Stimulated activated CD4-positive, alpha-beta T cell treated with anti-CD3 and anti-CD28 coated beads, Interleukin-1b, Interleukin-23, amount 100 ng/mL, for 4 hours (primary cell): ENCODE results near the gene VBP1.
"Not testable (repeated sequence)": the region's sequence is repeated elsewhere in the genome, so short reads cannot be mapped to it uniquely, and the experiment has no call there.

Source experiments
- DNase-seq, 2 donors: peaks; one replicate each; pipeline ENCODE4 v3.0.0-alpha.2; 2020; ENCODE audit warnings: low read depth in 2 of 2

Gene VBP1, protein sequence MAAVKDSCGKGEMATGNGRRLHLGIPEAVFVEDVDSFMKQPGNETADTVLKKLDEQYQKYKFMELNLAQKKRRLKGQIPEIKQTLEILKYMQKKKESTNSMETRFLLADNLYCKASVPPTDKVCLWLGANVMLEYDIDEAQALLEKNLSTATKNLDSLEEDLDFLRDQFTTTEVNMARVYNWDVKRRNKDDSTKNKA

DNA sequence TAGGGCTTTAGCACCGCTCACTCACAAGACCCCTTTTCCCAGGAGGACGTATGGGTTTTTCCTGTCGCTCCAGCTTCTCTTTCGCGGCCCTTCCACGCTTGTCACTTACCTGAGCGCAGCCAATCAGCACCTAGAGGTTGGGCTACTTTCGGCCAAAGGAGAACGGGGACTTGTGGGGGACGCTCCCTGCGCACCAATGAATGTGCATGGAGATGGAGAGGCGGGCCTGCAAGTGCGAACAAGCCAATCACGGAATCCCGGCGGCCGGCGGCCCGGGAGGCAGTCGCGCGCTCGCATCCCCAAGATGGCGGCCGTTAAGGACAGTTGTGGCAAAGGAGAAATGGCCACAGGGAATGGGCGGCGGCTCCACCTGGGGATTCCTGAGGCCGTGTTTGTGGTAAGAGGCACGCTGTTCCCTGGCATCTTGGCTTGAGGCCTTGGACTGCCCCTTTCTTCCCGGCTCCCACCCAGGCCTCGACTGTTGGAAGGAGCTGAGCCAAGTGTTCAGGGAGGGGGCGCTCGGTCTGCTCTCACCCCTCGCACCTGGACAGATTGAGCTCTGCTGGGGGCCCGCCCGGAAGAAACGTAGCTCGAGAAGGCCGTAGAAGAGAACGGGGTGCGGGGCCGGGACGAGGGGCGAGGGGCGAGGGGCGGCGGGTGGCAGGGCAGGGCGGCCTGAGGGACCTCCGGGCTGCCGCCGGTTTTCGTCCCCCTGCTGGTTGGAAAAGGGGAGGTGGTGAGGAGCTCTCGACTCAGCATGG lies at the start of gene VBP1:
TSS of gene VBP1 (plus strand) at position 282 of the 761 bp plus-strand sequence. CDS start at position 305, 23 bp downstream.
- DNase-seq = peak; percentile 71 to 73

DNA sequence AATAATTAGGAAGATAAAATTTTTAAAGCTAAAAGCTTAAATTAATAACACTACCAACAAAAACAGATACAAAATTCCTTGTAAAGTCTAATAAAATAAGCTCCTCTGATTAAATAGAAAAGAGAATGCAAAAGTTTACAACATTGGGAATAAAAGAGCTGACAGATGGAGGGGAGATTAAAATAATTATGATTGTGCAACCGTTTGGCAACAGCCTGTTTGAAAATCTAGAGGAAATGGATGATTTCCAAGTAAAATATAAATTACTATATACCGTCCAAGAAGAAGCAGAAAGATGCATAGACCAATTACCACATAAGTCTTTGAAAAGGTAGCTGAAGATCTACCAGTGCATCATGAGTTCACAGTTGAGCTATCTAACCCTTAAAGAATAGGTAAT lies 46.4 kb upstream of the VBP1 start:
- DNase-seq = no peak

DNA sequence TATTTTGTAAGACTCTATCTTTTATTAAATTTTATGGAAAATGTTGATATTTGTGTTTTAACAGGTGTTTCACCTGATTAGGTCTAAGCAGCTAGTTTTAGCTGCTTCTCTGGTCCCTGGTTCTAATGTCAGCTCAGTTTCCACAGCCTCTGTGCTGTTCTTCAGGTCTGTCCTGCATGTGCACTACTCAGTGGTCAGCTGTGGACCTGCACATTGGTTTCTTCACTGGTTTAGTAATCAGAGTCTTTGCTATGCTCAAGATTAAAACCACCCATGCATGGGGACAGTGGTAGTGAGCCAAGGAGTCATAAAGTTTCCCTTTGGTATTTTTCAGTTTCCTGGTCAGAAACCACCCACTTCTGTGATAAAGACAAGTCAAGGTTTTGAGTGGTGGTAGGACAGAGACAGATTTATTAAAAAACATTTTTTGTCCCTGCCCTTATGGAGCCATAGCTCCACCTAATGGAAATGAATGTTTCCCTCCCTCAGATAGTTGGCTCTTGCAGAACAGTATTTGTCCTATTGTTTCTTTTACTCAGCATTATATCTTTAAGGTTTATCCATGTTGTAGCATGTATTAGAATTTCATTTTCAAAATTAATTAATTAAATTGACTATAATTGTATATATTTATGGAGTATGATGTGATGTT lies 36.8 kb upstream of the VBP1 start:
- no peak for DNase-seq

DNA sequence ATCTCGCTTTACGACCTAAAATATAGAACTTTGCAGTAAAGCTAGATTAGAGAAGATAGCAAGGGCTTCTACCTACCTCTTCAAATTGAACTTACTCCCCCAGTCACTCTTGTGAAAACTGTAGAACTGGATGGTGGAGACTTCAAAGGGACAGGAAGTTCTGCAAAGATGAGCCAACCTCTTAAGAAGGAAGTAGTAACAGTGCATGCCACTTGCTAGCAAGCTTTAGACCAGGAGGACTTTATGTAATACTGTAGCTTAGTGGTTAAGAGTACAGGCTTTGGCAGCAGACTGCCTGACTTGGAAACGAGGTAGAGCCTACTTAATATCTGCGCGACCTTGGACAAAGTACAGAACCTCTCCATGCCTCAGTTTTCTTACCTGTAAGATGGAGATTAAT lies 27.5 kb upstream of the VBP1 start:
- peak in 1 of 2 donors; percentile 1 for DNase-seq

DNA sequence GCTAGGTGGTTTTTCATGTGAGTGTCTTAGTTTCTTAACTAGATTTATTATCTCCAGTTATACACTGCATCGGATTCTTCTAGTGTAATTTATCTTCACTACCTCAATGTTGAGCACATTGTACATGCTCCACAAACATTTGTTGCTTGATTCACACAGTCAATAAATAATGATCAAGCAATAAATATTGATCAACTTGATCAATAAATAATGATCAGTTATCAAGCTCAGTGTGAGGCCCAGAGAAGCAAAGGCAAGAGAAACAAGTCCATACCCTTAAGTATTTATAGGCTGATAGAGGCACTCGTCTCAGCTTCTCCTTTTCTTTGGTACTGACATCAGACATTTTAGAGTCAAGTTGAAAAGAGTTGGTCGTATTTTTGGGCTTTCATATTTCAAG lies 5.1 kb upstream of the VBP1 start:
- DNase-seq = no peak

DNA sequence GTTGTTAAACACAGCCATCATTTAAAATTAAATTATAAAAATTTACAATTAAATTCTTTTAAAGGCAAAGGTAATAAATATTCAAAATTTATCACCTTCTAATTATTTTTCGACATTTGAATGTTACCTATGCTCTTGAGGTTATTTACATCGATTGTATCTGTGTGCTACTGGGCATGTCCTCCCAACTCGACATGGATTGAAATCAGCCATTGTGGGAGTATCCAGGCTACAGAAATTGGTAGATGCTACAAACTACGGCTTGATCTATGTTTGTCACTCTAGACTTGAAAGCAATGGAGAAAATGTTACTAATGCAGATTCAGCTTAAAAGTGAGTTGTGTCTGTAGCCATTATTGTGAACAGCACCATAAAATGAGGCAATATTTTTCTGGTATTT lies 2.5 kb upstream of the VBP1 start:
- no peak for DNase-seq

DNA sequence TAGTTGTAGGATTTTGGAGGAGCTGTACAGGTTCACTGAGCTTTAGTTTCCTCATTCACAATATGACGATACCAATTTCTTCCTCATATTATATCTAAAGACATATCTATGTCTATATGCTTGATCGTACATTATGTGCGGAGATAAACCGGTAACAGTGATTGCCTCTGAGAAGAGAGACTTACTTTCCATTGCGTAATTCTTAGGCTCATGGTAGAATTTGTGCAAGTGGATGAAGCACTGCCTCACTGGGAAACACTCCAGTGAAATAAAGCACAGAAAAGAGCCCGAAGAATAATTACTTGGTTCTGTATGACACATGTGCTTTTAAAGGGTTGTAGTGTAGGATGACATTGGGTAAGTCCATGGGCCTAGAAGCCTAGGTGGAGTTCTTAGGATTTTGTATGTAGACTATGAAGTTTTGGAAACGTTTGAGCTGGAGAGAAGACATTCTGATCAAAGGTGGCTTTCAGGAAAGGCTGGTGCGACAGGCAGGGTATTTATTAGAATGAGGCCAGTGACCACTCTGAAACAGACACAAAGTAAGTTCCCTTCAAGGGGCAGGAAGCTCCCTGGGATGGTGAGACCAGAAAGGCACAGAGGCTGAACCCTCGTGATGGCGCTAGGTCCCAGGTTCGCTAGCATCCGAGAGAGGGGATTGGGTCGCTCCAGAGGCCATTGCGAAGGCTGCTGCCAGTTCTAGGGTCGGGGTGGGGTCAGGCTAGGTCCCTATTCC lies 649 bp upstream of the VBP1 start:
- DNase-seq = no peak

DNA sequence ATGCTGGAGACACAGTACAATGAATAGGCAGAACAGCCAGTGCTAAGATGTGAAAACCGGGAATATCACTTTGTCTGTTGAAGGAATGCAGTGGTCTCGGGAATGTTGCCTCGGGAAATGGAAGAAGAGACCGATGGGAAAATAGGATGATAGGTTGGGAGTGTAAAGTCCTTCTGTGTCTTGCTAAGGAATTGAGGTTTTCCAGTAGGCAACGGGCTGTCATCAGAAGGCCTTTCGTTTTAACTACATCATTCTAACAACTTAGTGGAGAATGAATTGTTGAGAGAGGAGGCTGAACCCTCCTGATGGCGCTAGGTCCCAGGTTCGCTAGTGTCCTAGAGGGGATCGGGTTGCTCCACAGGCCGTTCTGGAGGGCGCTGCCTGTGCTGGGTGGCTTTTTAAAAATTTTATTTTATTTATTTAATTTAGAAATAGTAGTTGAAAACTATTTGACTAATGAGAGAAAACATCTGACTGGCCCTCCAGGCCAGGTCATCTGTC lies 730 bp downstream of the VBP1 start:
- DNase-seq = no peak

DNA sequence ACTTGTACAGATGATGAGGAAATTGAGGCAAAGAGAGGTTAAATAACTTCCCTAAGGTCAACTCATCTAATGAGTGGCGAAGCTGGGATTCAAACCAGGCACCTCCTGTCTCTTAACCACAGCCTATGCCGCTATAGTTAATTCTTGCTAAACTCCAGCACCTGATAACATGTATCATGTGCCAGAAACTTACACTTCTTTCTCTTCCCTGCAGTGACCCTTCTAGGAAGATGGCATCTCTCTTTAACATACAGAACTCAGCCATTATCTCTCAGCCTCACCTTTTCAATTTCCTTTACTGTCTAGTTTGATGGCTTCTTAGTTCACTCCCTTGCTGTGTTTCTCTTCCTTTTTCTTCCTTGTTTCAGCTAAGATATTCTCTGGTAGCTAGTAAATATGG lies 2.5 kb downstream of the VBP1 start:
- no peak for DNase-seq

DNA sequence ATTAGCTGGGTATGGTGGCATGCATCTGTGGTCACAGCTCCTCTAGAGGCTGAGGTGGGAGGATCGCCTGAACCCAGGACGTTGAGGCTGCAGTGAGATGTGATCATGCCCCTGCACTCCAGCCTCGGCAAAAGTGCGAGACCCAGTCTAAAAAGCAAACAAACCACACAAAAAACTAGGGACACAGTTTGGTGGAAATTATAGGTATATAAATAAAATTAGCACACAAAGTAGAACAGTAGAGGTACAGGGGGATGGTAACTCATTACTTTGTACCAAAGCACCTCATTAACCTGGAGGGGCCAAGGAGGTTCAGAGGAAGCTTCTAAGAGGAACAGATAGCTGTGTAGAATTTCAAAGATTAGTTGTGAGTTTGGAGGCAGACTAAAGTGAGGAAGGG lies 5.1 kb downstream of the VBP1 start:
- DNase-seq = no peak

DNA sequence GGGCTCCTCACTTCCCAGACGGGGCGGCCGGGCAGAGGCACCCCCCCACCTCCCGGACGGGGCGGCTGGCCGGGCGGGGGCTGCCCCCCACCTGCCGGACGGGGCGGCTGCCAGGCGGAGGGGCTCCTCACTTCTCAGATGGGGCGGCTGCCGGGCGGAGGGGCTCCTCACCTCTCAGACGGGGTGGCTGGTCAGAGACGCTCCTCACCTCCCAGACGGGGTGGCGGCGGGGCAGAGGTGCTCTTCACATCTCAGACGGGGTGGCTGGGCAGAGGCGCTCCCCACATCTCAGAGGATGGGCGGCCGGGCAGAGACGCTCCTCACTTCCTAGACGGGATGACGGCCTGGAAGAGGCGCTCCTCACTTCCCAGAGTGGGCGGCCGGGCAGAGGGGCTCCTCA lies 7.5 kb downstream of the VBP1 start:
- not testable (repeated sequence) for DNase-seq

DNA sequence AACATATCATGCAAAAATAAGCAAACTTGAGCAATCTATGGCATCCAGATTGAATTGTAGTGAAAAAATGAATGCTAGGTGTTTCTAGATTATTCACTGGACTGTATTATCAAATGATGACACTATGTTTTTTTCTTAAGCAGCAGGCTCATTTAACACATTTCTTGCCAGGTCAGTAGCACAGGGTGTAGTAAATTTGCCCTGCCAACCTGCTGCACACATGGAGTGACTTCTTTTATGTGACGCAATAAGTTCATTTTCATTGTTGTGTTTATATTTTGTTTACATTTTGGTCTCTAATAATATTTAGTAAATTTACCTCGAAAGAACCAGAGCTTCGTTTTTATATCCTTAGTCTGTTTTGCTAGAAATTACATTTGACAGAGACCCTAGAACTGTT lies 9.5 kb downstream of the VBP1 start:
- no peak for DNase-seq

DNA sequence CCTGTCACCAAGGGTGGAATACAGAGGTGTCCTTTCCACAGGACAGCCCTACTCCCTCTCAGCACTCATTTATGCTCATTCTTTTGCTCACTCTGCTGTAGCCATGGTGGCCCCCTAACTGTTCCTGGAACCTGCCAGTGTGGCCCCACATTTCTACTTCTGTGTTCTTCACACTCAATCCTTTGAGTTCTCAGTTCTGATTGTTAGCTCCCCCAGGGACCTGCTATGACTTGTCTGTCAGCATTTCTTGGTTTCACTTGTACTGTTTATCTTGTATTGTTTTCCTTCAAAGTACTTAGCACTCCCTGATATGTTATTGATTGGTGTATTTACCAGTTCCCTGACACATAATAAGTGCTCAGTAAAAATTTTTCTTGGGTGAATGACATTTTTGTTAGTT lies 14.9 kb downstream of the VBP1 start:
- no peak for DNase-seq

DNA sequence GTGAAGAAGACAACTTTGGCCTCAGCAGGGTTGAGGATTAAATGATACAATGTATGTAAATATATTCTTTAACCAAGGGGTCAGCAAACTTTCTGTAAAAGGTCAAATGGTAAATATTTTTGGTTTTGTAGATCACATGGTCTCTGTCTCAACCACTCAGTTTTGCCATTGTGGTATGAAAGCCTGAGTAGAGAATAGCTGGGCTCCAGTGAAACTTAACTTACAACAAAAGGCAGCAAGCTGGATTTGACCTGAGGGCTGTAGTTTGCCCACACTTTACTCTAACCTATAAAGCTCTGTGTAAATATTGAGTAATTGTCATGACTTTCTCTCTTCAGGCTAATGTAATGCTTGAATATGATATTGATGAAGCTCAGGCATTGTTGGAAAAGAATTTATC lies 19.6 kb downstream of the VBP1 start:
- no peak for DNase-seq

DNA sequence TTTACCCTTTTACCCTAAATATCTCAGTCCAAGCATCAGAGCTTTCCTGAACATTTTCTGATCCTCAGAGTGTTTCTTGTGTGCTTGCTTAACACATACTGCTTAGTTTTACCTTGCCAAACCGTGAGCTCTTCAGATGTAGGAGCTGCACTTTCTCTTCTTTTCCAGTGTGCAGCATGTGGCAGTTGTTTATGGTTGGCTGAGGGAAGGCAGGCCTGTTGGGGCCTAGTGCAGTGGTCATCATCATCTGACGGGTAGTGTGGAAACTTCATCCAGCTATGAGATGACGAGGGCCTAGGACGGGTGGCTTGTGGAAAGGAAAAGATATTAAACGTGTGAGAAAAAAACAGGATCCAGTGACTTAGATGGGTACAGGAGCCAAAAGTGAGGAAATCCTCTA lies 21.5 kb downstream of the VBP1 start:
- no peak for DNase-seq

DNA sequence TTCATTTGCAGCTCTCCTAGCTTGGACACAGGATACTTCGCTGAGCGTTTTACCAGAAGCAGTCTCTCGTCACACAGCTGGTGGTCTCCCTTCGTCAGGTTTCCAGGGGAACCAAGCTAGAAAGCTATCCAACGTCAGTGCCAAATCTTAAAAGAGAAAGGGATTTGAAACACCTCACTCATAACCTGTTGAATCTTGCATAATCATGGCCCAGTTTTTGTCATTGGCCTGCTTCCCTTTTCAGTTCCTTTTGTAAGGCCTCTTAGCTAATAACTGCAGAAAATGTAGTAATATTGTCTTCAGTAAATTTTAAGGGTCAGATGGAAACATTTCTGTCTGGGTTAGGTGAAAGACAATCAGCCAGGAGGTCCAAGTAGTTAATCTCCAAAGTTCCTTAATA lies 26.0 kb downstream of the VBP1 start:
- DNase-seq = no peak

DNA sequence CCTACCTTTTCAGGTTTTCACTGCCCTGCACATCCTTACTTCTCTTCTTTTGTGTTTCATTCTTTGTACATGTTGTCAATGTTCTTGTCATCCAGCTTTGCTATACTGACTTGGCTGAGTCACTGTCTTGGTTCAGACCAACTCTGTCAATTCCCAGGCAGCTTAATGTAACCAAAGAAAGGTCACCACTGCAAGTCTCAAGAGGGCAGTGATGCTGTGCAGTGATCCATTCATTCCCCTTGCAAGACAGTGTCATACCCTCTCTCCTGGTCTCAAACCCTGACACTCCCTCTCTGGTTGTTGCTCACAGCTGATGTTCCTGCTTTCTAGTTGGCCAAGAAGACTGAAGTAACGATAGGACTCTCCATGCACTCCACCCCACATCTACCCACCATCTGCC lies 30.5 kb downstream of the VBP1 start:
- DNase-seq = no peak

DNA sequence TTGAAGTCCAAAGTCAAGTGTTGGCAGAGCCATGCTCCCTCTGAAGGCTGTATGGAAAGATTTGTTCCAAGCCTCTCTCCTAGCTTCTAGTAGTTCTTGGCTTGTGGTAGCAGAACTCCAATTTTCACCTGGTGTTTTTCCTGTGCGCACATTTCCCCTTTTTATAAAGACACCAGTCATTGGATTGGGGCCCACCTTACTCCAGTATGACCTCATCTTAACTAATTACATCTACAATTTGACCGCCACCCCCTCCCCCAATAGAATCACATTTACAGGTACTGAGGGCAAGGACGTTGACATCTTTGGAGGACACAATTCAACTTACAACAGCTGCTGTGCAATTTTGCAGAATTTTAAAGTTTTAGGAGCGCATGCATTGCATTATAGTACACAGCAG lies 31.2 kb downstream of the VBP1 start:
- DNase-seq = no peak

DNA sequence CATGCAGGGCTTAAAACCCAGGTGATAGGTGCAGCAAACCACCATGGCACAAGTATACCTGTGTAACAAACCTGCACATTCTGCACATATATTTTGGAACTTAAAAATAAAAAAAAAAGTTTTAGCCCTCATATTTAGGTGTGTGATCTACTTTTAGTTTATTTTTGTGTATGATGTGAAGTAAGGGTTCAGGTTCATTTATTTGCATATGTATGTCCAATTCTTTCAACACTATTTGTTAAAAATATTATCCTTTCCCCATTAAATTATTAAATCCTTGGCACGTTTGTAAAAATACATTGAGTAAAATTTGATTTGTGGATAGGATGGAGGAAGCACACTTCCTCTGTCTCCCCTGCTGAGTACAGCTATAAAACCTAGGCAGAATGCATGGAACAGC lies 35.1 kb downstream of the VBP1 start:
- no peak for DNase-seq

DNA sequence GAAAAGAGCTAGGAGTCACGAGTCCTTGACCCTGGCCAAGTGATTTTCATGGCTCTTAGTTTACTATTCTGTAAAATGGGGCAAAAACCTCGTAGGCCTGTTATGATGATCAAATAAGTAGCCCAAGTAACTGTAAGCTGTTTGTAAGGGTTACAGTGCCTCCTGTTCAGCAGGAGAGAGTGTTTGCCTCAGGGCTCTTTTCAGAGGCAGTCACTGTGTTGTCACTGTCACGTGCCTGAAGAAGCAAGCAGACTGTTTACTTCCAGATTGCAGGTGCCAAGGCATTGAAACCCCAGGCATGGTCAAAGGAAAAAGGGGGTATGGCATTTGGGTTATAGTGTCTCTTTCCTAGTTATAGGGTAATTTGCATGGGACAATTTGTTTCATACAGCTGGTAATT lies 43.5 kb downstream of the VBP1 start:
- DNase-seq = no peak

DNA sequence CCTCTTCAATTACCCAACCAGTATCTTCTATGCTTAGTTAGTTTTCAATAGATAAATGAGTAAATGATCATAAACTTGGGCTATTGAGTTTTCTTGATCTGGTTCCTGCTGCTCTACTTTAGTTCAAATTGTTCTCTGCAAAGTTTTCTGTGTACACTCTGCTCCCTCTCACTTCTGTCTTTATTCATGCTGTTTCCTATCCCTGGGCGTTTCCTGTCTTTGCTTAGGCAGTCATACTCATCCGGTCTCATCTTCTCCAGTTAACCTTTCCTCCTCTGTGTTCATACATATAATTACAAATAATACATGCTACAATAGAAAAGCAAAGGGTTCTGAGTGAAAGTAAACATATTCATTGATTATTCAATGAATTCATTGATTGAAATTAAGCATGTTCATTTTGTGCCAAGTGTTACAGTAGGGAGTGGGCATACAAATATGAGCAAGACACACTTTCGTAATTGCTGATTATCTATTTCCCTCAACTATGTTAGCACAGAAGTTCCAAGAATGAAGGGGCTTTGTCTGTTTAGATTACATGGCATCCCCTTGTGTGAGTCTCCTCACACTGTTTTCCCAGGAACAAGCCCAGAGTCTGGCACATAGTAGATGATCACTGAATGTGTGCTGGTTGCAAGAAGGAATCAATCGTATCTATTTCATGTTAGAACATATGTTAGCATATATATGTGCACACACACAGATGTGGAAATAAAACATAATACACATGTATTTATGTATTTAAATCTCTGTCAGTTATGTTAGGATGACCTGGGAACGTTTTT lies 46.9 kb downstream of the VBP1 start:
- DNase-seq = no peak
